HepG2 (cell line): Measurements from ENCODE around the gene ZFP36L2. TPM values are rescaled to one million over a fixed set of nuclear protein-coding genes. Genes with fewer than 3 reads are reported as not detected.

Experiments used
- HCFC1 ChIP-seq: fragments of 150-350 bp; IDR thresholded peaks from 2 replicates; pipeline ENCODE4 v1.6.1; 2014; ENCODE audit warnings: low read depth, low read length
- KAT8 ChIP-seq: IDR thresholded peaks from 2 replicates; pipeline ENCODE4 v1.6.1; 2016; ENCODE audit warnings: missing genetic modification reagents, missing compliant biosample characterization
- KDM3A ChIP-seq: IDR thresholded peaks from 2 replicates; pipeline ENCODE4 v1.6.1; 2018; ENCODE audit warnings: low read depth, missing compliant biosample characterization
- MAFK ChIP-seq, 2 experiments: IDR thresholded peaks in 1 of 2; conservative IDR thresholded peaks in 1 of 2; 2 replicates each; pipeline ENCODE4 v1.6.1; 2011; ENCODE audit warnings: improper control_type of control experiment in 2 of 2, low read length in 2 of 2
- NBN ChIP-seq: fragments of 450-650 bp; conservative IDR thresholded peaks from 2 replicates; pipeline ENCODE4 v1.6.1; 2017
- PLRG1 ChIP-seq: fragments of 450-650 bp; conservative IDR thresholded peaks from 2 replicates; pipeline ENCODE4 v1.6.1; 2016
- POLR2AphosphoS2 ChIP-seq: IDR thresholded peaks from 2 replicates; pipeline ENCODE4 v1.6.1; 2011; ENCODE audit warnings: low read depth, low read length, improper control_type of control experiment
- POLR2G ChIP-seq: fragments of 200-400 bp; formaldehyde crosslinking; IDR thresholded peaks from 2 replicates; pipeline ENCODE4 v1.6.1; 2018; ENCODE audit warnings: mild to moderate bottlenecking, low read depth, low read length, moderate library complexity
- RARG ChIP-seq: sonication (generic); formaldehyde crosslinking; IDR thresholded peaks from 2 replicates; pipeline ENCODE4 v1.4.0; 2020; ENCODE audit warnings: low read depth, mild to moderate bottlenecking, missing genetic modification reagents
- RFXANK ChIP-seq: IDR thresholded peaks from 2 replicates; pipeline ENCODE4 v1.6.1; 2016
- RFXAP ChIP-seq: sonication (generic); formaldehyde crosslinking; IDR thresholded peaks from 2 replicates; pipeline ENCODE4 v1.4.0; 2020; ENCODE audit warnings: missing genetic modification reagents, borderline replicate concordance
- SAFB2 ChIP-seq: sonication (generic); formaldehyde crosslinking; IDR thresholded peaks from 2 replicates; pipeline ENCODE4 v1.5.1; 2020; ENCODE audit warnings: missing genetic modification reagents, low read depth, mild to moderate bottlenecking, borderline replicate concordance
- TEAD2 ChIP-seq: sonication (generic); formaldehyde crosslinking; IDR thresholded peaks from 2 replicates; pipeline ENCODE4 v1.9.0; 2021; ENCODE audit warnings: missing genetic modification reagents
- U2AF1 ChIP-seq: fragments of 200-400 bp; formaldehyde crosslinking; optimal IDR thresholded peaks from 2 replicates; pipeline ENCODE3; 2017; ENCODE audit warnings: mild to moderate bottlenecking, low read depth, low read length
- ZBTB3 ChIP-seq: sonication (generic); formaldehyde crosslinking; IDR thresholded peaks from 2 replicates; pipeline ENCODE4 v1.4.0; 2020; ENCODE audit warnings: low read depth, mild to moderate bottlenecking, moderate library complexity, missing genetic modification reagents, borderline replicate concordance
- ZFAT ChIP-seq: sonication (generic); formaldehyde crosslinking; conservative IDR thresholded peaks from 2 replicates; pipeline ENCODE4 v1.8.1; 2023; ENCODE audit warnings: missing genetic modification reagents, inconsistent platforms
- ZFP62 ChIP-seq: sonication (generic); formaldehyde crosslinking; IDR thresholded peaks from 2 replicates; pipeline ENCODE4 v1.4.0; 2020; ENCODE audit warnings: missing genetic modification reagents
- ZNF430 ChIP-seq: sonication (generic); formaldehyde crosslinking; IDR thresholded peaks from 2 replicates; pipeline ENCODE4 v1.9.0; 2021; ENCODE audit warnings: mild to moderate bottlenecking, missing genetic modification reagents
- ZNF556 ChIP-seq: sonication (generic); formaldehyde crosslinking; IDR thresholded peaks from 2 replicates; pipeline ENCODE4 v1.4.0; 2020; ENCODE audit warnings: mild to moderate bottlenecking, missing genetic modification reagents, borderline replicate concordance
- ZSCAN20 ChIP-seq: sonication (generic); formaldehyde crosslinking; IDR thresholded peaks from 2 replicates; pipeline ENCODE4 v1.4.0; 2020; ENCODE audit warnings: missing genetic modification reagents, mild to moderate bottlenecking, borderline replicate concordance
- polyA plus RNA-seq, 8 experiments: library from polyadenylated mRNA; depleted of rRNA in 3 of 8; stranded (reverse) in 7 of 8; unstranded in 1 of 8; fragments of >200 nt; fragmentation: Illumina TruSeq in 4 of 8; extraction: Trizol in 4 of 8; gene quantifications; 2 replicates each; pipeline versions ENCODE4 v1.2.1 to v1.2.3, GENCODE V29; 2011 to 2016; ENCODE audit warnings: low read depth in 4 of 8, missing spikeins in 1 of 8, mixed read lengths in 1 of 8; ENCODE audit not compliant: insufficient read depth in 1 of 8
- total RNA-seq, 5 experiments: library from RNA; depleted of rRNA; stranded (reverse); fragments of >200 nt; fragmentation: Illumina TruSeq; extraction: Trizol; gene quantifications; 2 replicates each; pipeline ENCODE4 v1.2.3, GENCODE V29; 2016; ENCODE audit warnings: low read depth in 1 of 5
- TF ChIP-seq, protein P1 (sequence below): sonication (generic); formaldehyde crosslinking; IDR thresholded peaks from 2 replicates; pipeline ENCODE4 v1.4.0; 2020; ENCODE audit warnings: mild to moderate bottlenecking, missing genetic modification reagents
- TF ChIP-seq, protein P2 (sequence below): sonication (generic); formaldehyde crosslinking; conservative IDR thresholded peaks from 2 replicates; pipeline ENCODE4 v1.5.0; 2020; ENCODE audit warnings: missing genetic modification reagents
- TF ChIP-seq, protein P3 (sequence below): sonication (generic); formaldehyde crosslinking; IDR thresholded peaks from 2 replicates; pipeline ENCODE4 v1.5.0; 2020; ENCODE audit warnings: mild to moderate bottlenecking, low read depth, missing genetic modification reagents, borderline replicate concordance
- TF ChIP-seq, protein P4 (sequence below): sonication (generic); formaldehyde crosslinking; IDR thresholded peaks from 2 replicates; pipeline ENCODE4 v1.5.0; 2020; ENCODE audit warnings: missing genetic modification reagents
- TF ChIP-seq, protein P5 (sequence below): sonication (generic); formaldehyde crosslinking; IDR thresholded peaks from 2 replicates; pipeline ENCODE4 v1.8.1; 2023; ENCODE audit warnings: mild to moderate bottlenecking, missing genetic modification reagents

Gene ZFP36L2
- total and polyA plus RNA-seq, 2 of the 13 experiments (the other 11 are each of a cell fraction or from before 2014, with no cell fraction given): 11.2 to 21.8 TPM

DNA sequence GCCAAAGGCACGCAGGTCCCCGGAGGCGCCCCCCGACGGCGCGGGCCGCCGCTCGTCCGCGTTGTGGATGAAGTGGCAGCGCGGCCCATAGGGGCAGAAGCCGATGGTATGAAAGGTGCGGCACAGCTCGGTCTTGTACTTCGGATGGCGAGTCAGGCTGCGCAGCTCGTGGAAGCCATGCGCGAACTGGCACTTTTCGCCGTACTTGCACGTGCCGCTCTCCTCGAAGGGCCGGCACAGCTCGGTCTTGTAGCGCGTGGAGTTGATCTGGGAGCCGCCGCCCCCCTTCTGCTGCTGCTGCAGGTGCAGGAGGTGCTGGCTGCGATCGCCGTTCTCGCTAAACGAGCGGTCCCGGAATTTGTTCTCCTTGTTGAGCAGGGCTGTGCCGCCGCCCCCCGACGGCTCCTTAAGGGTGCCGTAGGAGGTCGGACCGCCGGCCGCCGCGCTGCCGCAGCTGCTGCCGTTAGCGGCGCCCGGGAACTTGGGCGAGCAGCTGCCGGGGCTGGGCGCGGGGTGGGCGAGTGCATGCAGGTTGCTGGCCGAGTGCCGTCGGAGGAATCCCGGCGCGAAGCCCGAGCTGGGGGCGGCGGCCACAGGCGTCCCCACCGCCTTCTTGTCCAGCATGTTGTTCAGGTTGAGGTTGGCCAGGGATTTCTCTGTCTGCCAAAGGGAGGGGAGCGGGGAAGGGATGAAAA, 1.2 kb downstream of the ZFP36L2 start (continued):
- TF ChIP-seq, protein P1, sequence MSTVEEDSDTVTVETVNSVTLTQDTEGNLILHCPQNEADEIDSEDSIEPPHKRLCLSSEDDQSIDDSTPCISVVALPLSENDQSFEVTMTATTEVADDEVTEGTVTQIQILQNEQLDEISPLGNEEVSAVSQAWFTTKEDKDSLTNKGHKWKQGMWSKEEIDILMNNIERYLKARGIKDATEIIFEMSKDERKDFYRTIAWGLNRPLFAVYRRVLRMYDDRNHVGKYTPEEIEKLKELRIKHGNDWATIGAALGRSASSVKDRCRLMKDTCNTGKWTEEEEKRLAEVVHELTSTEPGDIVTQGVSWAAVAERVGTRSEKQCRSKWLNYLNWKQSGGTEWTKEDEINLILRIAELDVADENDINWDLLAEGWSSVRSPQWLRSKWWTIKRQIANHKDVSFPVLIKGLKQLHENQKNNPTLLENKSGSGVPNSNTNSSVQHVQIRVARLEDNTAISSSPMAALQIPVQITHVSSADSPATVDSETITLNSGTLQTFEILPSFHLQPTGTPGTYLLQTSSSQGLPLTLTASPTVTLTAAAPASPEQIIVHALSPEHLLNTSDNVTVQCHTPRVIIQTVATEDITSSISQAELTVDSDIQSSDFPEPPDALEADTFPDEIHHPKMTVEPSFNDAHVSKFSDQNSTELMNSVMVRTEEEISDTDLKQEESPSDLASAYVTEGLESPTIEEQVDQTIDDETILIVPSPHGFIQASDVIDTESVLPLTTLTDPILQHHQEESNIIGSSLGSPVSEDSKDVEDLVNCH (CRISPR knock-in tag): no peak
- TF ChIP-seq POLR2G (peak; percentile 0; the same call in 1 of the 2 replicates), U2AF1 (no peak), RFXAP (CRISPR knock-in tag) (no peak), ZNF430 (CRISPR knock-in tag) (0 out of 2 replicates have a peak, but pooled peaks have one; percentile 19), NBN (no peak), KAT8 (no peak), ZBTB3 (CRISPR knock-in tag) (no peak), SAFB2 (no peak), ZSCAN20 (CRISPR knock-in tag) (no peak), ZFP62 (no peak), ZFAT (CRISPR knock-in tag) (0 out of 2 replicates have a peak, but pooled peaks have one; percentile 24), ZNF556 (CRISPR knock-in tag) (no peak), RARG (CRISPR knock-in tag) (no peak), POLR2AphosphoS2 (no peak), HCFC1 (no peak), MAFK (conservative IDR thresholded peaks at IDR 0.05 in 1 of 2, IDR thresholded peaks at IDR 0.05 in 1 of 2; ENCODE audit: low read length in 2 of 2) (no peak), TEAD2 (CRISPR knock-in tag) (no peak), PLRG1 (no peak), KDM3A (peak; percentile 78; the same call in 1 of the 2 replicates), RFXANK (CRISPR knock-in tag) (no peak)
- TF ChIP-seq, protein P2, sequence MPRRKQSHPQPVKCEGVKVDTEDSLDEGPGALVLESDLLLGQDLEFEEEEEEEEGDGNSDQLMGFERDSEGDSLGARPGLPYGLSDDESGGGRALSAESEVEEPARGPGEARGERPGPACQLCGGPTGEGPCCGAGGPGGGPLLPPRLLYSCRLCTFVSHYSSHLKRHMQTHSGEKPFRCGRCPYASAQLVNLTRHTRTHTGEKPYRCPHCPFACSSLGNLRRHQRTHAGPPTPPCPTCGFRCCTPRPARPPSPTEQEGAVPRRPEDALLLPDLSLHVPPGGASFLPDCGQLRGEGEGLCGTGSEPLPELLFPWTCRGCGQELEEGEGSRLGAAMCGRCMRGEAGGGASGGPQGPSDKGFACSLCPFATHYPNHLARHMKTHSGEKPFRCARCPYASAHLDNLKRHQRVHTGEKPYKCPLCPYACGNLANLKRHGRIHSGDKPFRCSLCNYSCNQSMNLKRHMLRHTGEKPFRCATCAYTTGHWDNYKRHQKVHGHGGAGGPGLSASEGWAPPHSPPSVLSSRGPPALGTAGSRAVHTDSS: no peak
- TF ChIP-seq, protein P3, sequence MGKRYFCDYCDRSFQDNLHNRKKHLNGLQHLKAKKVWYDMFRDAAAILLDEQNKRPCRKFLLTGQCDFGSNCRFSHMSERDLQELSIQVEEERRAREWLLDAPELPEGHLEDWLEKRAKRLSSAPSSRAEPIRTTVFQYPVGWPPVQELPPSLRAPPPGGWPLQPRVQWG: no peak
- TF ChIP-seq, protein P4, sequence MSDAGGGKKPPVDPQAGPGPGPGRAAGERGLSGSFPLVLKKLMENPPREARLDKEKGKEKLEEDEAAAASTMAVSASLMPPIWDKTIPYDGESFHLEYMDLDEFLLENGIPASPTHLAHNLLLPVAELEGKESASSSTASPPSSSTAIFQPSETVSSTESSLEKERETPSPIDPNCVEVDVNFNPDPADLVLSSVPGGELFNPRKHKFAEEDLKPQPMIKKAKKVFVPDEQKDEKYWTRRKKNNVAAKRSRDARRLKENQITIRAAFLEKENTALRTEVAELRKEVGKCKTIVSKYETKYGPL (CRISPR knock-in tag): no peak; the same call in 1 of the 2 replicates
- TF ChIP-seq, protein P5, sequence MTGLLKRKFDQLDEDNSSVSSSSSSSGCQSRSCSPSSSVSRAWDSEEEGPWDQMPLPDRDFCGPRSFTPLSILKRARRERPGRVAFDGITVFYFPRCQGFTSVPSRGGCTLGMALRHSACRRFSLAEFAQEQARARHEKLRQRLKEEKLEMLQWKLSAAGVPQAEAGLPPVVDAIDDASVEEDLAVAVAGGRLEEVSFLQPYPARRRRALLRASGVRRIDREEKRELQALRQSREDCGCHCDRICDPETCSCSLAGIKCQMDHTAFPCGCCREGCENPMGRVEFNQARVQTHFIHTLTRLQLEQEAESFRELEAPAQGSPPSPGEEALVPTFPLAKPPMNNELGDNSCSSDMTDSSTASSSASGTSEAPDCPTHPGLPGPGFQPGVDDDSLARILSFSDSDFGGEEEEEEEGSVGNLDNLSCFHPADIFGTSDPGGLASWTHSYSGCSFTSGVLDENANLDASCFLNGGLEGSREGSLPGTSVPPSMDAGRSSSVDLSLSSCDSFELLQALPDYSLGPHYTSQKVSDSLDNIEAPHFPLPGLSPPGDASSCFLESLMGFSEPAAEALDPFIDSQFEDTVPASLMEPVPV: peak; percentile 99
